IPS-20b (cell line): ENCODE measurements around the gene MED20.

Experiments used
- H3K27ac ChIP-seq: one replicate; pipeline ENCODE4 v1.5.1; 2013; ENCODE audit warnings: low read length
- H3K27me3 ChIP-seq: 2 replicates; pipeline ENCODE4 v1.6.1; 2013; ENCODE audit warnings: mild to moderate bottlenecking, low read length, inconsistent platforms; ENCODE audit not compliant: insufficient read depth
- H3K36me3 ChIP-seq: 2 replicates; pipeline ENCODE4 v1.6.1; 2013; ENCODE audit warnings: low read depth, mild to moderate bottlenecking, inconsistent platforms, low read length, moderate library complexity; ENCODE audit not compliant: insufficient read depth
- H3K4me1 ChIP-seq: 2 replicates; pipeline ENCODE4 v1.6.1; 2013; ENCODE audit warnings: mild to moderate bottlenecking, control low read depth, inconsistent platforms, low read length, moderate library complexity; ENCODE audit not compliant: insufficient read depth
- H3K4me3 ChIP-seq: 2 replicates; pipeline ENCODE4 v1.5.1; 2013; ENCODE audit warnings: mild to moderate bottlenecking, low read length, inconsistent platforms
- H3K9ac ChIP-seq: 2 replicates; pipeline ENCODE4 v1.6.1; 2013; ENCODE audit warnings: low read depth, mild to moderate bottlenecking, inconsistent platforms, low read length, moderate library complexity
- H3K9me3 ChIP-seq: 2 replicates; pipeline ENCODE4 v1.6.1; 2013; ENCODE audit warnings: mild to moderate bottlenecking, low read depth, low read length, inconsistent platforms; ENCODE audit not compliant: insufficient read depth

Gene MED20

DNA sequence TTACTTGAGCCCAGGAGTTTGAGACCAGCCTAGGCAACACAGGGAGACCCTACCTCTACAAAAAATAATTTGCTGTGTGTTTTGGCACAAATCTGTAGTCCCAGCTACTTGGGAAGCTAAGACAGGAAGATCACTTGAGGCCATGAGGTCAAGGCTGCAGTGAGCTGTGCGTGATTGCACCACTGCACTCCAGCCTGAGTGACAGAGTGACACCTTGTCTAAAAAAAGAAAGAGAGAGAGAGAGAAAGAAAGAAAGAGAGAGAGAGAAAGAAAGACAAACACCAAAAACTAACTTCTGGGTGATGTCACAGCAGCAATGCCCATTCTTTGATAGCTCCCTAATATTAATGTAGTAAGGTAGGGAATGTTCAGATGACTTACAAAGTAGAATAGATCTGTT, 46.2 kb downstream of the MED20 start:
- H3K9ac ChIP-seq: no peak overlapping the region

DNA sequence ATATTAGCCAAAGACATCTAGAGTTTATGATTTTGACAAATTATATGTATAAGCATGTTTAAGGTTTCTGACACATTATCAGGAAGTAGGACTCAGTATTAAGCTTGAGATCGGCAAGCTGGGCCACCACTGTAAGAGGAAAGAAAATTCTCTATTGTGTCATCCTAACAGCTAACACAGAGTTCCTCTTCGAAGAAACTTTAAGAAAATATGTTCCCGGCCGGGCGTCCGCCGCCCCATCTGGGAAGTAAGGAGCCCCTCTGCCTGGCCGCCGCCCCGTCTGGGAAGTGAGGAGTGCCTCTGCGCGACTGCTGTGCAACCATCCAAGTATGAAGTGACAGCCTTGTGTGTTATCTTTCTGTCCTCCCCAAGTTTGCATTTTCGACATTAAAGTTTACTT, 48.8 kb downstream of the MED20 start:
- Histone ChIP-seq H3K9me3 (no peaks in the 10 kb centered on the region), H3K27me3 (no peaks in the 10 kb centered on the region), H3K36me3 (peaks cover under 1% of the 10 kb centered on the region), H3K9ac (no peak overlapping the region), H3K4me3 (no peak overlapping the region), H3K27ac (no peak overlapping the region), H3K4me1 (no peaks in the 10 kb centered on the region; the same call in 1 of the 2 replicates)

More for the DNA sequence above, 46.2 kb downstream of the MED20 start:
- Histone ChIP-seq H3K36me3 (no peaks in the 10 kb centered on the region; the same call in 1 of the 2 replicates), H3K4me1 (peaks cover 4% of the 10 kb centered on the region; the same call in 1 of the 2 replicates), H3K27me3 (no peaks in the 10 kb centered on the region), H3K9me3 (no peaks in the 10 kb centered on the region), H3K4me3 (no peak overlapping the region), H3K27ac (no peak overlapping the region)

DNA sequence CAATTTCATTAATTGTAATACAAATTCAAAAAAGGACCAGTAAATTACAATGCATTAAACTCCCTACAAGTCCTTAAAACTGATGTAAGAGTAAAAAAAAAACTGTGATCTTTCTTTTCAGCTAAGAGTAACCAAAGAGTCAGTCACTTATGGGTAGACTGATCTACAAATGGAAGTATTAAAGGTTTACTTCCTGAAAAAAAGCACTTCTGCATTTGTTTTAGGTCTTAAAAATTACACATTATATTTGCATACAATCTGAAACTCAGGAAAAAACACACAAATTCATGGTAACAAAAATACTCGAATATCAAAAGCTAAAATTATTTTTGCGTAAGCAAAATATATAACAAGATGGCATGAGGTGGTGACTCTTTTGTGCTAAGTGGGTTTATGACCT, 49.2 kb downstream of the MED20 start:
- H3K27me3 ChIP-seq: no peaks in the 10 kb centered on the region
- no peak overlapping the region for H3K9ac ChIP-seq
- peaks cover 5% of the 10 kb centered on the region for H3K36me3 ChIP-seq
- H3K4me3 ChIP-seq: no peak overlapping the region
- no peaks in the 10 kb centered on the region; the same call in 1 of the 2 replicates for H3K4me1 ChIP-seq
- H3K9me3 ChIP-seq: no peaks in the 10 kb centered on the region
- no peak overlapping the region for H3K27ac ChIP-seq

DNA sequence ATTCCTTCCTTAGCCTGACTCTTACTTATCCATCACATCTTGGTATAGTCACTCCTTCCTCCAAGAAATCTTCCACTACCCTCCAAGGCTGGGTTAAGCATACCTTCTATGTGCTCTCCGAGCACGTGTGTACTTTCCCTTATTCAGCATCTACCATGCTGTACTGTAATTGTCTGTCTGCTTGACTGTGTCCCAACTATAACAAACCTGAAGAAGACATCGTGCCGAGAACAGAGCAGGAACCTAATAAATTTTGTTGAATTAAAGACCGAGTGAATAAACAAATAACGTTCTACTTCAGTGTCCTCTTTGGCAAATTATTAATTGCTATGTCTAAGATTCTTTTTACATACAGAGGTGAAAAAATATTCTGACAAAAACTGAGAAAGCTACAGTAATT, 61.6 kb downstream of the MED20 start:
- Histone ChIP-seq H3K9ac (no peak overlapping the region), H3K9me3 (no peaks in the 10 kb centered on the region), H3K27ac (no peak overlapping the region), H3K4me3 (no peak overlapping the region), H3K27me3 (no peaks in the 10 kb centered on the region), H3K4me1 (no peaks in the 10 kb centered on the region), H3K36me3 (no peaks in the 10 kb centered on the region)

DNA sequence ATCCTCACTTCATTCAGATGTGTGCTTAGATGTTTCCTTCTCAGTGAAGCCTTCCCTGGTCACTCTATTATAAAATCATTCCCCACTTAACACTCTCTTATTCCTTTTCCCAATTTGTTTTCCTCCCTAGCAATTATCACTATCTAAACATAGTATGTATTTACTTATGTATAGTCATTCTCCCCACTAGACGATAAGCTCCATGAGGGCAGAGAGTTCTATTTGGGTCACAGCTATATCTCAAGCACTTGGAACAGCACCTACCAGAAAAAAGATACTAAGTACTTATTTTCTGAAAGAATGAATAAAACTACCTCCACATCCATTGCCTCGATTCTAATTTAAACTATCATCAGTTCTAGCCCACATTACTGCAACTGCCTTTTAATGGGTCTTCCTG, 62.2 kb downstream of the MED20 start:
- H3K4me3 ChIP-seq: no peak overlapping the region
- no peaks in the 10 kb centered on the region for H3K36me3 ChIP-seq
- no peaks in the 10 kb centered on the region for H3K9me3 ChIP-seq
- H3K9ac ChIP-seq: no peak overlapping the region
- H3K4me1 ChIP-seq: no peaks in the 10 kb centered on the region
- H3K27me3 ChIP-seq: no peaks in the 10 kb centered on the region
- H3K27ac ChIP-seq: no peak overlapping the region
